Measurements from ENCODE around the gene NEURL1.
A peak's percentile ranks its signal among the peaks of the same experiment; 100 is the strongest.

NEURL1 gene

GRCh38 chr10:103554488-103555324 lies 61.2 kb downstream of the NEURL1 start:
- H3K27ac ChIP-seq = no peak overlapping the region
- in situ Hi-C loops (cut with HindIII; ENCODE audit: low pct_ligation_motif_present, low sequenced_read_pairs) = no loop called here
- no peak for TF ChIP-seq CTCF (IDR thresholded peaks at IDR 0.05; ENCODE audit: low read depth, low read length, missing control alignments)
- H3K4me3 ChIP-seq (ENCODE audit: low read depth, low read length) = no peak overlapping the region
- H3K36me3 ChIP-seq (replicated peaks) = no peaks in the 10 kb centered on the region
- peaks cover 34% of the 10 kb centered on the region for H3K27me3 ChIP-seq (replicated peaks)
- DNase-seq = peak; percentile 31

GRCh38 chr10:103555325-103555649 lies 61.8 kb downstream of the NEURL1 start:
- Histone ChIP-seq H3K4me3 (ENCODE audit: low read depth, low read length) (no peak overlapping the region), H3K27me3 (replicated peaks) (peaks cover 38% of the 10 kb centered on the region), H3K27ac (no peak overlapping the region), H3K36me3 (replicated peaks) (no peaks in the 10 kb centered on the region)
- TF ChIP-seq CTCF (IDR thresholded peaks at IDR 0.05; ENCODE audit: low read depth, low read length, missing control alignments) = no peak
- in situ Hi-C loops (cut with HindIII; ENCODE audit: low pct_ligation_motif_present, low sequenced_read_pairs) = no loop called here
- no peak for DNase-seq

GRCh38 chr10:103555712-103556111 lies 62.2 kb downstream of the NEURL1 start:
- DNase-seq = no peak
- peaks cover 42% of the 10 kb centered on the region for H3K27me3 ChIP-seq (replicated peaks)
- no peak overlapping the region for H3K4me3 ChIP-seq (ENCODE audit: low read depth, low read length)
- in situ Hi-C loops (cut with HindIII; ENCODE audit: low pct_ligation_motif_present, low sequenced_read_pairs) = no loop called here
- H3K27ac ChIP-seq = no peak overlapping the region
- no peaks in the 10 kb centered on the region for H3K36me3 ChIP-seq (replicated peaks)
- no peak for TF ChIP-seq CTCF (IDR thresholded peaks at IDR 0.05; ENCODE audit: low read depth, low read length, missing control alignments)

GRCh38 chr10:103556383-103557007 lies 63.0 kb downstream of the NEURL1 start:
- TF ChIP-seq CTCF (IDR thresholded peaks at IDR 0.05; ENCODE audit: low read depth, low read length, missing control alignments) = no peak
- no peak for DNase-seq
- no peak overlapping the region for H3K4me3 ChIP-seq (ENCODE audit: low read depth, low read length)
- peaks cover 45% of the 10 kb centered on the region for H3K27me3 ChIP-seq (replicated peaks)
- no peaks in the 10 kb centered on the region for H3K36me3 ChIP-seq (replicated peaks)
- in situ Hi-C loops (cut with HindIII; ENCODE audit: low pct_ligation_motif_present, low sequenced_read_pairs) = no loop called here
- H3K27ac ChIP-seq = no peak overlapping the region

GRCh38 chr10:103557455-103557854 lies 64.0 kb downstream of the NEURL1 start:
- TF ChIP-seq CTCF (IDR thresholded peaks at IDR 0.05; ENCODE audit: low read depth, low read length, missing control alignments) = no peak
- Histone ChIP-seq H3K36me3 (replicated peaks) (no peaks in the 10 kb centered on the region), H3K27ac (no peak overlapping the region), H3K27me3 (replicated peaks) (peaks cover 48% of the 10 kb centered on the region), H3K4me3 (ENCODE audit: low read depth, low read length) (no peak overlapping the region)
- in situ Hi-C loops (cut with HindIII; ENCODE audit: low pct_ligation_motif_present, low sequenced_read_pairs) = no loop called here
- DNase-seq = no peak
